SK-N-SH treated with all-trans-retinoic acid at 6 μM for 48 hours (cell line): ENCODE data around the gene ADSS1.

Source experiments
- ARNTL ChIP-seq: fragments of 450-650 bp; formaldehyde crosslinking; IDR thresholded peaks from 2 replicates; pipeline ENCODE4 v1.5.0; 2020; ENCODE audit warnings: low read depth, mild to moderate bottlenecking, moderate library complexity, borderline replicate concordance
- BACH2 ChIP-seq: fragments of 250-450 bp; sonication (Bioruptor Pico); IDR thresholded peaks from 2 replicates; pipeline ENCODE4 v1.9.0; 2021; ENCODE audit warnings: mild to moderate bottlenecking, borderline replicate concordance
- CREB5 ChIP-seq: fragments of 250-450 bp; sonication (Bioruptor Pico); IDR thresholded peaks from 2 replicates; pipeline ENCODE4 v1.5.1; 2020; ENCODE audit warnings: low read depth, mild to moderate bottlenecking, moderate library complexity
- CSDC2 ChIP-seq: fragments of 250-450 bp; sonication (Bioruptor Pico); IDR thresholded peaks from 2 replicates; pipeline ENCODE4 v1.5.0; 2020; ENCODE audit warnings: mild to moderate bottlenecking, moderate library complexity
- ESRRG ChIP-seq: fragments of 250-450 bp; sonication (Bioruptor Pico); IDR thresholded peaks from 2 replicates; pipeline ENCODE4 v1.6.1; 2021; ENCODE audit warnings: mild to moderate bottlenecking
- OSR1 ChIP-seq: fragments of 250-450 bp; sonication (Bioruptor Pico); IDR thresholded peaks from 2 replicates; pipeline ENCODE4 v1.8.0; 2022; ENCODE audit warnings: moderate library complexity, mild to moderate bottlenecking, inconsistent platforms
- PATZ1 ChIP-seq: fragments of 250-450 bp; sonication (Bioruptor Pico); IDR thresholded peaks from 2 replicates; pipeline ENCODE4 v1.8.0; 2020; ENCODE audit warnings: mild to moderate bottlenecking, moderate library complexity, borderline replicate concordance
- SNAI2 ChIP-seq: fragments of 250-450 bp; sonication (Bioruptor Pico); IDR thresholded peaks from 2 replicates; pipeline ENCODE4 v1.5.0; 2020; ENCODE audit warnings: mild to moderate bottlenecking, moderate library complexity
- ZC3H10 ChIP-seq: fragments of 250-450 bp; sonication (Bioruptor Pico); IDR thresholded peaks from 2 replicates; pipeline ENCODE4 v1.5.1; 2021; ENCODE audit warnings: mild to moderate bottlenecking, moderate library complexity
- ZNF565 ChIP-seq: fragments of 450-650 bp; formaldehyde crosslinking; conservative IDR thresholded peaks from 2 replicates; pipeline ENCODE4 v1.5.0; 2020; ENCODE audit warnings: low read depth, mild to moderate bottlenecking, moderate library complexity
- ZNF70 ChIP-seq: fragments of 450-650 bp; formaldehyde crosslinking; IDR thresholded peaks from 2 replicates; pipeline ENCODE4 v1.5.0; 2020; ENCODE audit warnings: mild to moderate bottlenecking, moderate library complexity
- ZNF8 ChIP-seq: fragments of 450-650 bp; formaldehyde crosslinking; IDR thresholded peaks from 2 replicates; pipeline ENCODE4 v1.5.0; 2020; ENCODE audit warnings: mild to moderate bottlenecking, moderate library complexity

- TF ChIP-seq CSDC2 (CRISPR knock-in tag) (no peak), ARNTL (CRISPR knock-in tag) (no peak), ESRRG (no peak), OSR1 (CRISPR knock-in tag) (no peak), ZNF565 (no peak), BACH2 (CRISPR knock-in tag) (no peak), CREB5 (CRISPR knock-in tag) (no peak), ZNF8 (CRISPR knock-in tag) (no peak), PATZ1 (CRISPR knock-in tag) (no peak), ZNF70 (no peak), ZC3H10 (no peak), SNAI2 (CRISPR knock-in tag) (no peak)
Measured at GRCh38 chr14:104788161-104788818, 64.3 kb downstream of the ADSS1 start.
